Fibroblast of pulmonary artery (primary cell): ENCODE measurements around the gene SS18L1.
A peak's percentile ranks its signal among the peaks of the same experiment; 100 is the strongest.
"Not testable (repeated sequence)": the region's sequence is repeated elsewhere in the genome, so short reads cannot be mapped to it uniquely, and the experiment has no call there.

Source experiments
- DNase-seq: peaks from one replicate; pipeline ENCODE4 v3.0.0-alpha.2; 2010; ENCODE audit warnings: low read depth
- H3K4me3 ChIP-seq: replicated peaks from 2 replicates; pipeline ENCODE4 v1.5.1; 2011; ENCODE audit warnings: low read depth, mild to moderate bottlenecking, control low read depth, low read length, moderate library complexity
- TF ChIP-seq, protein P1 (sequence below): IDR thresholded peaks from 2 replicates; pipeline ENCODE4 v1.5.1; 2011; ENCODE audit warnings: mild to moderate bottlenecking, control low read depth, low read length, inconsistent platforms; ENCODE audit errors: missing control alignments

The SS18L1 gene

GRCh38 chr20:62145688-62146018, 2.1 kb downstream of the SS18L1 start:
- TF ChIP-seq, protein P1, sequence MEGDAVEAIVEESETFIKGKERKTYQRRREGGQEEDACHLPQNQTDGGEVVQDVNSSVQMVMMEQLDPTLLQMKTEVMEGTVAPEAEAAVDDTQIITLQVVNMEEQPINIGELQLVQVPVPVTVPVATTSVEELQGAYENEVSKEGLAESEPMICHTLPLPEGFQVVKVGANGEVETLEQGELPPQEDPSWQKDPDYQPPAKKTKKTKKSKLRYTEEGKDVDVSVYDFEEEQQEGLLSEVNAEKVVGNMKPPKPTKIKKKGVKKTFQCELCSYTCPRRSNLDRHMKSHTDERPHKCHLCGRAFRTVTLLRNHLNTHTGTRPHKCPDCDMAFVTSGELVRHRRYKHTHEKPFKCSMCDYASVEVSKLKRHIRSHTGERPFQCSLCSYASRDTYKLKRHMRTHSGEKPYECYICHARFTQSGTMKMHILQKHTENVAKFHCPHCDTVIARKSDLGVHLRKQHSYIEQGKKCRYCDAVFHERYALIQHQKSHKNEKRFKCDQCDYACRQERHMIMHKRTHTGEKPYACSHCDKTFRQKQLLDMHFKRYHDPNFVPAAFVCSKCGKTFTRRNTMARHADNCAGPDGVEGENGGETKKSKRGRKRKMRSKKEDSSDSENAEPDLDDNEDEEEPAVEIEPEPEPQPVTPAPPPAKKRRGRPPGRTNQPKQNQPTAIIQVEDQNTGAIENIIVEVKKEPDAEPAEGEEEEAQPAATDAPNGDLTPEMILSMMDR, result no peak
- DNase-seq, result no peak
- no peak overlapping the region for H3K4me3 ChIP-seq

DNA sequence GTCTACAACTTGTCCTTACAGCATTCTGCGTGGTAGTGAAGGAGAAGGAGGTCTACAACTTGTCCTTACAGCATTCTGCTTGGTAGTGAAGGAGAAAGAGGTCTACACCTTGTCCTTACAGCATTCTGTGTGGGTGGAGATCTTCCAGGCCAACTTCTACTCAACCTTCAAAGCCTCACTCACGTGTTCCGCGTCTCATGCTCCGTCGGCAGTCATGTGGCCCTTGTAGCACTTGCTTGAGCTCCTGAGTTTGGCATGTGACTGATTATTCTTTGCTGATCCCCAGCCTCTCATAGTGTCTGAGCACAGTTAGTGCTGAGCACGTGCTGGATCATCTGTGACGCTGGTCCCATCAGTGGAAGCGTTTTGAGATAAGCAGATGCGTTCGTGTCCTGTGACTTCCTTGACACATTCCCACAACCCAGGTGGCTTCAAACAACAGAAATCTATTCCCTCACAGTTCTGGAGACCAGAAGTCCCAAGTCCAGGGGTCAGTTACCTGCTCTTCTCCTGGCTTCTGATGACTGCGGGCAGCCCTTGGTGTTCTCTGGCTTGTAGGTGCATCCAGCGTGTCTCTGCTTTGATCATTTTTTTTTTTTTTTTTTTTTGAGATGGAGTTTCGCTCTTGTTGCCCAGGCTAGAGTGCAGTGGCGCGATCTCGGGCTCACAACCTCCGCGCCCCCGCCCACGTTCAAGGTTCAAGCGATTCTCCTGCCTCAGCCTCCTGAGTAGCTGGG, 2.6 kb downstream of the SS18L1 start:
- DNase-seq, result no peak
- TF ChIP-seq, protein P1, result no peak
- H3K4me3 ChIP-seq, result no peak overlapping the region

DNA sequence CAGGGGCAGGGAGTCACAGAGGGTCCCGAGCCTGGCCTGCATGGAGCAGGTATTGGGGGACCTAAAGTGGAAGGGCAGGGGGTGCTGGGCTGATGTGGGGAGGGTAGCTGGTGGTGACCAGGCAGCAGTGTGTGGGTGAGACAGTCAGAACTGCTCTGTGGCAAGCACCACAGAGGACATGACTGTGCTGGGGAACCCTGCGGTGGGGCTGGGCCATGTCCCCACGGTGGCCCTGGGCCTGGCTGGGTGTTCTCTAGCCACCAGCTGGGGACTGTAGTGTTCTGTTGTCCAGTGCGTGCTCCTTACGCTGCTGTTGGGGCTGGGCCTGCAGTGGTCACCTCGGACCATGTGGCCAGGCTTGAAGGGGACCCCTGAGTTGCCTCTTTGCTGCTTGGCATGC, 3.6 kb downstream of the SS18L1 start:
- DNase-seq, result no peak
- TF ChIP-seq, protein P1, result no peak
- H3K4me3 ChIP-seq, result no peak overlapping the region

- DNase-seq, result no peak
- no peak overlapping the region for H3K4me3 ChIP-seq
- TF ChIP-seq, protein P1, result no peak
Measured at GRCh38 chr20:62147528-62147927, 4.0 kb downstream of the SS18L1 start.

GRCh38 chr20:62148383-62148782, 4.8 kb downstream of the SS18L1 start:
- DNase-seq, H3K4me3 ChIP-seq: not testable (repeated sequence)

GRCh38 chr20:62148908-62149314, 5.3 kb downstream of the SS18L1 start:
- TF ChIP-seq, protein P1, result no peak
- DNase-seq, result no peak
- H3K4me3 ChIP-seq, result no peak overlapping the region

- no peak overlapping the region for H3K4me3 ChIP-seq
- DNase-seq, result peak; percentile 33
- TF ChIP-seq, protein P1, result no peak
Measured at GRCh38 chr20:62149532-62150309, 6.2 kb downstream of the SS18L1 start.
